Mesenteric fat pad (tissue), 1 donor: Measurements from ENCODE around the gene NCKAP5L. TPM values are rescaled to one million over a fixed set of nuclear protein-coding genes. Genes with fewer than 3 reads are reported as not detected.
"Not testable (repeated sequence)": the region's sequence is repeated elsewhere in the genome, so short reads cannot be mapped to it uniquely, and the experiment has no call there.

ENCODE experiments used
- DNase-seq: peaks from one replicate; pipeline ENCODE4 v3.0.0-alpha.2; 2020; ENCODE audit warnings: low spot score
- long read RNA-seq: library from polyadenylated mRNA; unstranded; transcript quantifications from one replicate; pipeline ENCODE4 v2.0.0, GENCODE V29; 2020
- total RNA-seq: library from RNA; stranded (reverse); fragmentation: NEBNext Ultra II Directional; extraction: Animal tissue kit (Norgen Biotek cat#: 25700); gene quantifications from one replicate; pipeline ENCODE4 v1.2.1, GENCODE V29; 2021
- donor health status: DM: yes; HTN: yes; CAD: no.

The NCKAP5L gene, protein sequence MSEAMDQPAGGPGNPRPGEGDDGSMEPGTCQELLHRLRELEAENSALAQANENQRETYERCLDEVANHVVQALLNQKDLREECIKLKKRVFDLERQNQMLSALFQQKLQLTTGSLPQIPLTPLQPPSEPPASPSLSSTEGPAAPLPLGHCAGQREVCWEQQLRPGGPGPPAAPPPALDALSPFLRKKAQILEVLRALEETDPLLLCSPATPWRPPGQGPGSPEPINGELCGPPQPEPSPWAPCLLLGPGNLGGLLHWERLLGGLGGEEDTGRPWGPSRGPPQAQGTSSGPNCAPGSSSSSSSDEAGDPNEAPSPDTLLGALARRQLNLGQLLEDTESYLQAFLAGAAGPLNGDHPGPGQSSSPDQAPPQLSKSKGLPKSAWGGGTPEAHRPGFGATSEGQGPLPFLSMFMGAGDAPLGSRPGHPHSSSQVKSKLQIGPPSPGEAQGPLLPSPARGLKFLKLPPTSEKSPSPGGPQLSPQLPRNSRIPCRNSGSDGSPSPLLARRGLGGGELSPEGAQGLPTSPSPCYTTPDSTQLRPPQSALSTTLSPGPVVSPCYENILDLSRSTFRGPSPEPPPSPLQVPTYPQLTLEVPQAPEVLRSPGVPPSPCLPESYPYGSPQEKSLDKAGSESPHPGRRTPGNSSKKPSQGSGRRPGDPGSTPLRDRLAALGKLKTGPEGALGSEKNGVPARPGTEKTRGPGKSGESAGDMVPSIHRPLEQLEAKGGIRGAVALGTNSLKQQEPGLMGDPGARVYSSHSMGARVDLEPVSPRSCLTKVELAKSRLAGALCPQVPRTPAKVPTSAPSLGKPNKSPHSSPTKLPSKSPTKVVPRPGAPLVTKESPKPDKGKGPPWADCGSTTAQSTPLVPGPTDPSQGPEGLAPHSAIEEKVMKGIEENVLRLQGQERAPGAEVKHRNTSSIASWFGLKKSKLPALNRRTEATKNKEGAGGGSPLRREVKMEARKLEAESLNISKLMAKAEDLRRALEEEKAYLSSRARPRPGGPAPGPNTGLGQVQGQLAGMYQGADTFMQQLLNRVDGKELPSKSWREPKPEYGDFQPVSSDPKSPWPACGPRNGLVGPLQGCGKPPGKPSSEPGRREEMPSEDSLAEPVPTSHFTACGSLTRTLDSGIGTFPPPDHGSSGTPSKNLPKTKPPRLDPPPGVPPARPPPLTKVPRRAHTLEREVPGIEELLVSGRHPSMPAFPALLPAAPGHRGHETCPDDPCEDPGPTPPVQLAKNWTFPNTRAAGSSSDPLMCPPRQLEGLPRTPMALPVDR (N-terminal part only)
- 44.3 TPM for total RNA-seq
- long read RNA-seq, partial matches to known transcripts = 17 of 29 reads
- long read RNA-seq, other reads (novel, unspliced or antisense) = 12 of 29 reads

DNA sequence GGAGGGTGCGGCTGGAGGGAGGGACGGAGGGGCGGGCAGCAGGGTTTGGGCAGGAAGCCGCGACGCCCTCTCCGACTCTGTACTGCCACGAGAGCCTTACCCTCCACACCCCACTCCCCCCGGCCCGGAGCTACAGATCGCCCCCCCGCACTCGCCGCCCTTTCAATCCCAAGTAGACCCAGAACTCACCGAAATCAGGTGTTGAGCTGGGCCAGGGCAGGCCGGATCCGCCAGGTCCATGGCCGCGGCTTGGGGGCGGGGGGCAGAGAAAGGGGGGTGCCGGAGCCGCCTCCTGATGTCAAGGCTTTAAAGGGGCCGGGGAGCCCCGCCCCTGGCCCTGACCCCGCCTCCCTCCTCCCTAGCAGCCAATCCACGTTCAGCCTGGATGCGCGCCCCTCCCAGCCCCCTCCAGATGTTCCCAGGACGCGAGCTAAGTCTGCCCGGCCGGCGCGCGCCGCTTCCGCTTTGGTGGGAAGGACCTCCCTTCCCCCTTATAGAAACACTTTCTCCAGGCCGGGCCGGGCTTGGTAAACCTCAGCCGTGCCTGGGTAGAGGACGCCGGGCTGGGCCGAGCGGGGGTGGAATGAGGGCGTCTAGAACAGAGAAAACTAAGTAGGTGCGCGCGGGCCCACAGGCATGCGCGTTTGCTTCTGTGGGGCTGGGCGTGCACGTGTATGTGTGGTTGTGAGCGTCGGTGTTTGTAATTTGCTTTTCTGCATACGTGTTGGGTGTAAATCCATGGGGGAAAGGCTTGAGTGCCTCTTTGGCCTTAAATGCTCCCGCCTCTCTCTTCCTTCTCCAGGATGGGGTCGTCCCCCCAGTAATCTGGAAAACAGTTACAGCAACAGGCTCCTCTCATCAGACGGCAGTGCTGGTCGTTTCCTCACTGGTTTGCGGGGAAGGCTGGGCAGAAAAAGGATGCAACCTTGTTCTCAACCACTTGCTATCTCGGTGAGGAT lies at the start of gene NCKAP5L:
Gene NCKAP5L (minus strand): TSS at position 281 of the 959 bp plus-strand sequence. CDS start 24,369 bp downstream, outside the sequence.
- peak; percentile 99 for DNase-seq

DNA sequence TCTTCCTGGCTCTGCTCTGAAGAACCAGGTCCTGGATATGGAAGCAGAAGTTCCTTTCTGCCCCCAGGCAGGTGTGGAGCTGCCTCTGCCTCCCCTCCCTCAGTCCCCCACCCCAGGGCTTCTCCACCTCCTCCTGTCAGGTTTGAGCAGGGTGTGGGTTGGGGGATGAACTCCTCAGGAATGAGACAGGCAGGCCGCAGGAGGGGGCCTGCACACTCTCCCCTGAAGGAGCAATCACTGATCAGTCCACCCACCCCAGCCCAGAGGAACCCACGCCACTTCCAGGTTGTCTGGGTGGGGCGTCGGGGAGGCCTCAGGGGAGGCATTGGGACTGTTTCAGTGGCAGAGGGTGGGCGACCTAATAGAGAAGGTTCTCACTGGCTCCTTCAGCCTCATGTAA lies 48.9 kb upstream of the NCKAP5L start:
- DNase-seq = peak; percentile 60

DNA sequence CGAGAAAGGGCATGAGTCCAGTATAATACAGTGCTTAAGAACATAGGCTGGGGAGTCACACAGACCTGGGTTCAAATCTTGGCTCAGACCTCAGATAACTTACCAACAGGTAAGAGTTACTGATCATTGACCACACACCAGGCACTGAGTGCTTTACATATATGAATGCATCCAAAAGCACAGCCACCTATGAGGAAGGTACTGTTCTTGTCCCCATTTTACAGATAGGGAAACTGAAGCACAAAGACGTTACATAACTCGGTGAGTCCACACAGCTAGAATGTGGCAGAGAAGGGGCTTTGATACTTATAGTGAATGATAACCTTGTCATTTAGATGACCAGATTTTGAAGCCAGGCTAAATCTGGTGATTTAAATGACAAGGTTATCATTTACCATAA lies 47.9 kb upstream of the NCKAP5L start:
- no peak for DNase-seq

DNA sequence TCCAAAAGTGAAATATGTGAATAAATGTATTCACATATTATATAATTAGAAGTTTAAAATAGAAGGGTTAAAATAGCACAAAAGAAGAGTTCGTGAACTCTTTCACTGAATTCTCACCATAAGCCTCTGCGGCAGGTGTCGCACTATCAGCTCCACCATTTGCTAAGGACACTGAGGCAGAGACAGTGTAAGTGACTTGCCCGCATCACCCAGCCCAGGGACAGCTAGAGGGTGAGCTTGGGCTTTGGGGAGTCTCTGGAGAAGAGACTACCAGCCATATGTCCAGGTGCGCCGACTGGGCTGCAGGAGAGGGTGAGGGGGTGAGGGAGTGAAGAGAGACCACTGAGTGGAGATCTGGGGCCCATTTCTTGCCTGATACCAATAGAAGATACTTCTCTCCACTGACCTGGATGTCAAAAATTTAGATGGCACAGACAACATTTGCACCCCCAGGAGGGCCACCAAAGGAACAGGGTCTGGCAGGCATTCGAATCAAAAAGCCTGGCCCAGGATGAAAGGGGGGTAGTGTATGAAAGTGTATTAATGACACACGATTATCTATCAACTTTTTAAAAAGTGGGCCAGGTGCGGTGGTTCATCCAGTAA lies 47.0 kb upstream of the NCKAP5L start:
- DNase-seq = peak; percentile 33

DNA sequence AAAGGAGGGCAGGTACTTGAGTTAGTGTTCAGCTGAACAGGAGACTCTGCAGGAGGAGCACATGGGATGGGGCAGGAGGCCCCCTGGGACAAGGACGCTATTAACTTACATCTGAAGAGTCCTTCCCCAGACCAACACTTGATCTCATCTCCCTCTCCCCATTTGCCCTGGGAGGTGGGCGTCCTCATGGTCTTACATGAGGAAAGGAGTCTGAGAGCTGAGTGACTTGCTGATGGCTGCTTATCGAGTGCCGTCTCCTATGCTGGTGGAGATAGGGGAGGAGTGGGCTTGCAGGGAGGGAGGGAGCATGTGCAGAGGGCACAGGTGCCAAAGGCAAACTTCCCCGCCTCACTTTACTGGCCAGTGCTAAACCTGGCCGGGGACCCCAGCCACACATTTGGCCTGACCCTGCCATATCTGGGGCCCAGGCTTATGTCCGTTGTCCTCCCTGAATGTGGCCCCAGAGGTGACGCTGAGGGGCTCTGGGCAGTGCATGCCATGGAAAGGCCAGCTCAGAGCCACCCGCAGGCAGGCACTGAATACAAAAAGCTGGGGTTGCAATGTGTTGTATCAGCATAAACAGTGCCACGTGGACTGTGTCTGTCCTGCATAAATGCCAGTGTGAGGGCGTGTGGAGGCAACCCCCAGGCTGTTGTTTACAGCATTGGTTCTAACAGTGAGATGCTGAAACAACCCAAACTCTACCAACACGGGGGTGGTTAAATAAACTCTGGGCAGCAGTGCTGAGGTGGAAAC lies 46.1 kb upstream of the NCKAP5L start:
- peak; percentile 76 for DNase-seq

DNA sequence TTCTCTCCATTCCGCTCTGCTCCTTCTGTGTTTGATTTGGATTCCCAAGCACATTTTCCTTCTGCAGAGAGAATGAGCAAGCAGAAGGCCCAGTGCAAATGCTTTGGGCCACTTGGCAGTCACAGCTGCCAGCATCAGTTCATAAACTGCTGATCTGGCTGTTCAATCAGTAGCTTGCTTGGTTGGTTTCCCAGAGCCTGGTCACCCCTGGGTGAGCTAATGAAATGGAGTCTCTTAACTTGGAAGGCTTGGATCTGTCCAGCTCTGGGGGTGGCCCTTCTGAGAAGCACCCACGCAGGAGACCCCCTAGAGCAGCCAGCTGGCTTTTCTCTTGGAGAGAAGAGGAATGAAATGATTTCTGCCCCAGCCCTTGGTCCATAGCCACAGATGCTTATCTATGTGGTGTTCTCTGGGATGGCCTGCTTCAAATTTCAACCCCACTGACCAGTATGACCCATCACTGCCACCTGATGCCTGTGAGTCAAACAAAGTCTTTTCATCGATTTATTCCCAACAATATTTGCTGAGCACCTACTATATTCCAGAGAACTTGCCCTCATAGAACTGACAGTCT lies 45.2 kb upstream of the NCKAP5L start:
- DNase-seq = peak; percentile 62

DNA sequence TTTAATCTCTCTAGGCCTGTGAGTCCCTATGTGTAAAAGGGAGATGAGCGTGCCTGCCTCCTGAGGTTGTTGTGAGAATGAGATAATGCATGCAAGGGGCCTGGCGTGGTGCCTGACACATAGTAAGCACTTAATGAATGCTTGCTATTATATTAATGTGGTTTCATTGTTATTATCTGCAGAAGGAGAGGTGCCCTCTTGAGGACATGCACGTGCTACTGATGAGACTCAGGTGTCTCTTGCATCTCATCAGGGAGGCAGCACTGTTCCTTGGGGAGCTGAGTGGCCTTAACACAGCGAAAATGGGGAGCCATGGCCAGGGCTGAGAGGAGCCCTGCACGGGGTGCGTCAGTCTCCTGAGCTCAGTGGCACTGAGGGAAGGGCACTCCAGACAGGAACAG lies 44.6 kb upstream of the NCKAP5L start:
- peak; percentile 71 for DNase-seq

DNA sequence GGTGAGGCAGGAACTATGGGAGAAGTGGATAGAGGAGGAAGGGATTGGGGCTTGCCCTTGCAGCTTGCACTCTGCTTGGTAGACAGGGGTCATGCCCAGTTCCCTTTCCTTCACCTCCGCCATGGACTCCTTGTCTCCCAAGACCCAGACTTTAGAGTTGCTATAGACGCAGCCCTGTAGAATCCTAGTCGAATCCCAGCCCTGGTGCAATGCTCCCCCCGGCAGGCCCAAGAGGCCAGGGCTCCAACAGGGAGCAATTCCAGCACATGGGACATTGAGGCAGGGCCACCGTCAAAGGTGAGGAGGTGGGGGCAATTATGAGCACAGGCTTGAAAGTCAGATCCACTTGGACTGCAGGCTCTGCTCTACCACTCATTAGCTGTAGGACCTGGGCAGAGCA lies 44.2 kb upstream of the NCKAP5L start:
- peak; percentile 82 for DNase-seq

DNA sequence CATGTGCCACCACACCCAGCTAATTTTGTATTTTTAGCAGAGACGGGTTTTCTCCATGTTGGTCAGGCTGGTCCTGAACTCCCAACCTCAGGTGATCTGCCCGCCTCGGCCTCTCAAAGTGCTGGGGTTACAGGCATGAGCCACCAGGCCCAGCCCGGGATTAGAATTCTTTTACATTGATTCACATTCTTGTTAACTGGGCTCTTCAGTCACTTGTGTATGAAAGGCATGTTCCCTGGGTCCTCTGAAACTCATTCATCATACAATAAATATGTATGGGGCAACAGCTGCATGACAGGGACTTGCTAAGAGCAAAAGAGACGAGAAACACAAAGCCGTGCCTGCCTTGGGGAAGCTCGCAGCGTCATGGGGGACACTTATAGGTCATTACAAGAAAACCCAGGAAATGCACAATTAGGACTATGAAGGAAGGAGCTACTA lies 43.6 kb upstream of the NCKAP5L start:
- DNase-seq = not testable (repeated sequence)

DNA sequence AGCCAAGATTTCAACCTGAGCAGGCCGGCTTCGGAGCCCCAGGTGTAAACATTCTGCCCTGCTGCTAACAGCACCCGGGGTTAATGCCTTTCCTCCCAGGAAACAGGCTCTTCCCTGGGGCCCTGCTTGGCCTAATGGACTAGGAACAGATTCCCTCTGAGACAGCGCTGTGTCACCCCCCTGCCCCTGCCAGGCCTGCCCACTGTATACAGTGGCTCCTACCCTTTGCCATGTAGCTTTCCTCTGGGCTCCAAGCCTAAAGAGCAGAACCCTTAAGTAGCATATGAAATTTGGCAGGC lies 43.0 kb upstream of the NCKAP5L start:
- no peak for DNase-seq

DNA sequence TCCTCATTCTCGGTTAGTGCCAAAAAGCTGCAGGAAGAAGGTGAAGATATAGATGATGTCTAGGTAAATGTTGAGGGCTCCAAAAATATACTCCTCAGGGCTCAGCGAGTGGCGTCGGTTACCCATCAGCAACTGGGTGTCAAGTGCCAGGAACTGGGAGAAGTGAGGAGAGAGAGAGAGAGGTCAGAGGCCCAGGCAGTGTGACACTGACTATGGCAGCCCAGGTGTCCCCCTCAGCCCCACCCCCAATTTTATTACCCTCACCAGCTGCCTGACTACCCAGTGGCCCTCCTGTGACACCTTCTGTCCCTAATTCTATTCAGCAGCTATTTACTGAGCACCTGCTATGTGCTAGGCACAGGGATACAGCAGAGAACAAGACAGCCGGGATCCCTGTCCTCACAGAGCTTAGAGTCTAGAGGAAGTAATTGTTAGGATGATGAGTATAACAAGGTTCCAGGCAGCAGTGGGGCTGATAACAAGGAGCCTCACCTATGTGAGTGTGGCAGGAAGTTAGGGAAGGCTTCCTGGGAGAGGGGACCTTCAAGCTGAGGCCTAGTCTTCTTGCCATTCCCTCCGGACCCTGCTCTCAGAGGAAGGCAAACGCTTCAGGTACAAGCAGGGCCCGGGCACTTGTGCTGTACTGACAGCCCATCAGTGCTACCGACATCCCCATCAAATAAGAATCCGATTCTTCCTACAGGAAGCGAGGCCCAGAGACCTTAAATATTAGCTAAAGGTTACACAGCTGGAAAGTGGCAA lies 42.5 kb upstream of the NCKAP5L start:
- no peak for DNase-seq

DNA sequence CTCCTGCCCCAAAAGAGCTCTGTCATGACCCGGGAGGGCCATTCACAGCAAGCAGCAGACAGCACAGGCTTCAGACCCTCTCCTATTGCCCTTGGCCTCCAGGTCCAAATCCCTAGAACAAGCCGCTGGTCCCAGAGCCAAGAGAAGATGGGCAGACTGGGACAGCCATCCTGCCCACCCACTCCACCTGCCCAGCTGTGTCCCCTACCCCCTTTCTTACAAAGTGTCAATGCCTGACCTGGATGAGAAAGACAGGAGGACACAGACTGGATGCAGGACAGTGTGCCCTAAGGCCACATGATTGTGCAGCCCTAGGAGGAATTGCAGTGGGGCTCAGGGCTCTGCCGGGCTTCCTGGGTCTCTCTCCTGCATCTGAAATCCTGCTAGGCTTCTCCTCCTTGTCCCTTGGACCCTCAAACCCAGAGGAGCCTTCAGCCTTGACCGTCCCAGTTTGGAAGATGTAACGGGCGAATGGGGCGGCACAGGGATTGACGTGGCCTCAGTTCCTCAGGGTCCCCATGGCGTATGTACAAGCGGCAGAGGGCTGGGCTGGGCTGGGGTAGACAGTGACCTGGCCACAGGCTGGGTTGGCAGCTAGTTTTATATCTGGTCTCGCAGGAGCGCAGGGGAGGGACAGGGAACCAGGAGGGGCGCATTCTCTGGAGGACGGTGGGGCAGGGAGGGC lies 41.7 kb upstream of the NCKAP5L start:
- DNase-seq = no peak

DNA sequence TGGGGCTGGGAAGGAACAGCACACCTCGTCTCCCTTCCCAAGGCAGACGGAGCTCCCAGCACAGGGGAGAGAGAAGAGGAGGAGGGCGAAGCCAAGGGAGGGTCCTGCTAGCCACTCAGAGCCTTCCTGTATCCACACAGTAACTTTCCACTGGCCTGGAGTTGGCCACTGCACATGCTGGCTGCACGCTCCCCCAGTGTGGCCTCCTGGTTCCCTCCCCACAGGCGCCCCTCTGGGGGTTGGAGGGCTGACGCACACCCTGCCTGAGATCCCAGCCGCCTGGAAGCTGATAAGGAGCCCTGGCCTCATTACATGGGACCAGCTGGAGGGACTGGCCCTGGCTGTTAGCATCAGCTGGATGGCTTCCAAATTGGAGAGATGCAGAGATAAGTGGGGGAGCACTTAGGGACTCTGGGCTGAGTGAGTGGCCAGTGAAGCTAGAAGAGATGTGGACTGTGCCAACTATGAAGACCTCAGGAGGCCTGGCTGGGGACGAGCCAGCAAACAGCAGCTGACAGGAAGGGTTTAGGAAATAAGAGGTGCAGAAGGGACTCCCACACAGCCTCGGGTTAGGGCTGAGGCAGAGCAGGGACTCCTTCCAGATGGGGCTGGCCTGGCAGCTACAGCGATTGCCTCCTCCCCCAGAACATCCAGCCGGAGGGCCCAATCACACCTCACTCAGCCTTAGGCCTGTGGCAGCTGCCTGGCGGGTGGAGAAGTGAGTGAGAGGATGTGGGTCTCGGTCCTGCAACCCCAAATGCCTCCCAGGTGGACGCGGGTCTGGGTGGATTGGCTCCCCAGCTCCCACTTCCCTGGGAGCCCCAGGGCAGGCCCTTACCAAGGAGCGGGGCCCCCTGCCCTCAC lies 41.0 kb upstream of the NCKAP5L start:
- DNase-seq = peak; percentile 92

DNA sequence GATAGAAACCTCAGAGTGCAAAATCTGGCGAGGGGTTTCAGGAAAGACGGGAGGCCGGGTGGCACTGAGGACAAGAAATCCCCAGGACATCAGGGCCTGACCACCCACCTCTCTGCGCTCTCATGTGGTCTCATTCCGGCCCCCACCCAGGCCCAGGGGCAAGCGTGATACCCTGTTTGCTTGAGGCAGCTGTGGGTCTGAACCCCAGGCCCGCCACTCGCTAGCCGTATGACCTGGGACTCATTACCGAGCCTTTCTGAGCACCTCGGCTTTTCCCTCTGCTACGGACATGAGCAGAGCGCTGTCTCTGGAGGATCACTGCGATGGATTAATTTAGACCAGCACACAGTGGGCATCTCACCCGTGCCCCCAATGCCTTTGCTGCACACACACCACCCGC lies 40.2 kb upstream of the NCKAP5L start:
- DNase-seq = no peak

DNA sequence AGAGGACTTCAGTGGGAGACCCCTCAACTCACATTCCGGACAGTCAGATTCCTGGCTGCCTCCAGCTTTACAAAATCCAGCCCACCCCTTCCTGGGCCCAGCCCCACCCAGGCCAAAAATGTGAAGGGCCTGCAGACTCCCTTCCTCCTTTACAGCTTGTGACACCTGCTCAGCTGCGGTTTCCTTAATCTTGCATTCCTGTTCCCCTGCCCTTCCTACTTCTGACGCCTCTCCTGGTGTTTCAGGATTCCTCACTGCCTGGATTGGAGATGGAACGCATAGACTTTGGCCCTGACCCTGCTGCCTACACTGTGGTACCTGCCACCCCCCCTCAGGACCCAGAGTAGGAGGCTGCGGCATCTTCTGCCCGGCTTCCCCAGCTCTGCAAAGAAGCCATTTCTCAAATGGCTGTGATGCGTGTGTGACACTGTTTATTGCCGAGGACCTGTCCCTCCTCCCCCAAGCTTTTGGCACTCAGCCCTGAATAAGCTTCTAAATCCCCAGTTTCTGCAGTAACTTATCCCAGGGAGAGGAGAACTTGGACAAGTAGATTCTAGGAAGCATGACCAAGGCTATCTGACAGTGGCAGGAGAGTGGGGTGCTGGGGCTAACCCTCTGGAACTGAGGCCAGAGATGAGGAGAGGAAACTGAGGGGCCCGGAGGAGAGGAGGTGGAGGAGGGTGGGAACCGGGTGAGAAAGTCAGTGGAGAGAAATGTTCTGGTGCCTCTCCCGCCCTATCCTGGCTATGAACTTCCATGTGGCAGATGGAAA lies 39.5 kb upstream of the NCKAP5L start:
- no peak for DNase-seq
